ENCODE measurements around the gene UBQLN4. TPM values are rescaled to one million over a fixed set of nuclear protein-coding genes. Genes with fewer than 3 reads are reported as not detected.

Gene UBQLN4
- total and polyA plus RNA-seq, 9 of the 15 experiments (the other 6 are each of a cell fraction or from before 2014, with no cell fraction given): 13.5 to 65.5 (median 37.0) TPM

DNA sequence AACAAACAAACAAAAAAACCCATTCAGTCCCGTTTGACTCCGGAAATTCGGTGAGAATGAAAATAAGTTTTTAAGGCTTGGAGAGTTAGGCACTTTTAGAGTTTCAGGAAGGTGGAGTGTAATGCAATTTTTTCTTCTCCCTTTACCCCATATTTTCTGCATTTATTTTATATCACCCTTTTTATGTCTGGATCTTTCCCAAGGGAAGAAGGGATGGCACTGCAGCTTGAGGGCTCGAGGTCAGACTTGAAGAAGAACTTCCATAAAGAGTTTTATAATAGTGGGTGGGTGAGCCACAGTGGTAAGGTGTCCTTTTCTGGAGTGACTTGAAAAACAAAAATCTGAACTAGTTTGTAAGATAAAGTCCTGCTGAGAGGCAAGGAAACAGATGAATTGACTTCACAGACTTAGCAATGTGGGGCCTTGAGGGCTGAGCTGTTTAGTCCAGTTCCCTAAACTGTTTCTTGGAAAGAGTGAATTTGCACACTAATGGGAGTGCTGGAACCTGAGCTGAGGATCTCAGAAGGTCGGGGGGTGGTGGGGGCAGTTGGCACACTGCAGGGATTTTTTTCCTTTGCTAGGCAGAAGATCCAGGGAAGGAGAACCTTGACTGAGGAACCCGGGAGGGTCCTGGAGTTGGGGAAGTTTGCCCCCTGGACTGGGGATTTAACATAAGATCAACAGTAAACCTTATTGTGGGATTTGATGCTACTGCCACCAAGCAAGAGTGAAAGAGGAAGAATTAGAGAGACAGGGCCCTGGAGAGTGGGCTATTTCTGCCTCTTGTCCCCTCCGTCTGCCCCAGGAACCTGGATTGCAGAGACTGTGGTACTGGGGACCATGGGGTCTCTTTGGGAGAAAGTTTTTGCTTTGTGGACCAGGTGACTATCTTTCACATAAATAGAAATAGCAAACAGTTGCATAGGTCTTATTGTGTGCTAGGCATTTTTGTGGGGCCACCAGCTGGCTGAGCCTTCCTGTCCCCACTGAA lies 30.5 kb upstream of the UBQLN4 start (continued):
- TF ChIP-seq, protein P1, sequence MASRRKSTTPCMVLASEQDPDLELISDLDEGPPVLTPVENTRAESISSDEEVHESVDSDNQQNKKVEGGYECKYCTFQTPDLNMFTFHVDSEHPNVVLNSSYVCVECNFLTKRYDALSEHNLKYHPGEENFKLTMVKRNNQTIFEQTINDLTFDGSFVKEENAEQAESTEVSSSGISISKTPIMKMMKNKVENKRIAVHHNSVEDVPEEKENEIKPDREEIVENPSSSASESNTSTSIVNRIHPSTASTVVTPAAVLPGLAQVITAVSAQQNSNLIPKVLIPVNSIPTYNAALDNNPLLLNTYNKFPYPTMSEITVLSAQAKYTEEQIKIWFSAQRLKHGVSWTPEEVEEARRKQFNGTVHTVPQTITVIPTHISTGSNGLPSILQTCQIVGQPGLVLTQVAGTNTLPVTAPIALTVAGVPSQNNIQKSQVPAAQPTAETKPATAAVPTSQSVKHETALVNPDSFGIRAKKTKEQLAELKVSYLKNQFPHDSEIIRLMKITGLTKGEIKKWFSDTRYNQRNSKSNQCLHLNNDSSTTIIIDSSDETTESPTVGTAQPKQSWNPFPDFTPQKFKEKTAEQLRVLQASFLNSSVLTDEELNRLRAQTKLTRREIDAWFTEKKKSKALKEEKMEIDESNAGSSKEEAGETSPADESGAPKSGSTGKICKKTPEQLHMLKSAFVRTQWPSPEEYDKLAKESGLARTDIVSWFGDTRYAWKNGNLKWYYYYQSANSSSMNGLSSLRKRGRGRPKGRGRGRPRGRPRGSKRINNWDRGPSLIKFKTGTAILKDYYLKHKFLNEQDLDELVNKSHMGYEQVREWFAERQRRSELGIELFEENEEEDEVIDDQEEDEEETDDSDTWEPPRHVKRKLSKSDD (conservative IDR thresholded peaks at IDR 0.05; ENCODE audit: low read length): no peak
- TF ChIP-seq, protein P2, sequence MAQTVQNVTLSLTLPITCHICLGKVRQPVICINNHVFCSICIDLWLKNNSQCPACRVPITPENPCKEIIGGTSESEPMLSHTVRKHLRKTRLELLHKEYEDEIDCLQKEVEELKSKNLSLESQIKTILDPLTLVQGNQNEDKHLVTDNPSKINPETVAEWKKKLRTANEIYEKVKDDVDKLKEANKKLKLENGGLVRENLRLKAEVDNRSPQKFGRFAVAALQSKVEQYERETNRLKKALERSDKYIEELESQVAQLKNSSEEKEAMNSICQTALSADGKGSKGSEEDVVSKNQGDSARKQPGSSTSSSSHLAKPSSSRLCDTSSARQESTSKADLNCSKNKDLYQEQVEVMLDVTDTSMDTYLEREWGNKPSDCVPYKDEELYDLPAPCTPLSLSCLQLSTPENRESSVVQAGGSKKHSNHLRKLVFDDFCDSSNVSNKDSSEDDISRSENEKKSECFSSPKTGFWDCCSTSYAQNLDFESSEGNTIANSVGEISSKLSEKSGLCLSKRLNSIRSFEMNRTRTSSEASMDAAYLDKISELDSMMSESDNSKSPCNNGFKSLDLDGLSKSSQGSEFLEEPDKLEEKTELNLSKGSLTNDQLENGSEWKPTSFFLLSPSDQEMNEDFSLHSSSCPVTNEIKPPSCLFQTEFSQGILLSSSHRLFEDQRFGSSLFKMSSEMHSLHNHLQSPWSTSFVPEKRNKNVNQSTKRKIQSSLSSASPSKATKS (CRISPR knock-in tag; IDR thresholded peaks at IDR 0.05): no peak
- TF ChIP-seq NR3C1 (CRISPR knock-in tag; IDR thresholded peaks at IDR 0.05) (no peak), BCOR (IDR thresholded peaks at IDR 0.05) (peak; percentile 93), RBM34 (IDR thresholded peaks at IDR 0.05; ENCODE audit: borderline replicate concordance, insufficient read depth, low read length) (no peak), ZNF143 (CRISPR knock-in tag; IDR thresholded peaks at IDR 0.05) (no peak), POLR2G (IDR thresholded peaks at IDR 0.05; ENCODE audit: low read depth, low read length) (no peak), GABPA (tag; conservative IDR thresholded peaks at IDR 0.05; ENCODE audit: low read depth) (no peak), ZNF324 (CRISPR knock-in tag; IDR thresholded peaks at IDR 0.05) (no peak), RBM25 (IDR thresholded peaks at IDR 0.05; ENCODE audit: low read depth, low read length, severe bottlenecking) (peak; percentile 93)
- TF ChIP-seq, protein P3, sequence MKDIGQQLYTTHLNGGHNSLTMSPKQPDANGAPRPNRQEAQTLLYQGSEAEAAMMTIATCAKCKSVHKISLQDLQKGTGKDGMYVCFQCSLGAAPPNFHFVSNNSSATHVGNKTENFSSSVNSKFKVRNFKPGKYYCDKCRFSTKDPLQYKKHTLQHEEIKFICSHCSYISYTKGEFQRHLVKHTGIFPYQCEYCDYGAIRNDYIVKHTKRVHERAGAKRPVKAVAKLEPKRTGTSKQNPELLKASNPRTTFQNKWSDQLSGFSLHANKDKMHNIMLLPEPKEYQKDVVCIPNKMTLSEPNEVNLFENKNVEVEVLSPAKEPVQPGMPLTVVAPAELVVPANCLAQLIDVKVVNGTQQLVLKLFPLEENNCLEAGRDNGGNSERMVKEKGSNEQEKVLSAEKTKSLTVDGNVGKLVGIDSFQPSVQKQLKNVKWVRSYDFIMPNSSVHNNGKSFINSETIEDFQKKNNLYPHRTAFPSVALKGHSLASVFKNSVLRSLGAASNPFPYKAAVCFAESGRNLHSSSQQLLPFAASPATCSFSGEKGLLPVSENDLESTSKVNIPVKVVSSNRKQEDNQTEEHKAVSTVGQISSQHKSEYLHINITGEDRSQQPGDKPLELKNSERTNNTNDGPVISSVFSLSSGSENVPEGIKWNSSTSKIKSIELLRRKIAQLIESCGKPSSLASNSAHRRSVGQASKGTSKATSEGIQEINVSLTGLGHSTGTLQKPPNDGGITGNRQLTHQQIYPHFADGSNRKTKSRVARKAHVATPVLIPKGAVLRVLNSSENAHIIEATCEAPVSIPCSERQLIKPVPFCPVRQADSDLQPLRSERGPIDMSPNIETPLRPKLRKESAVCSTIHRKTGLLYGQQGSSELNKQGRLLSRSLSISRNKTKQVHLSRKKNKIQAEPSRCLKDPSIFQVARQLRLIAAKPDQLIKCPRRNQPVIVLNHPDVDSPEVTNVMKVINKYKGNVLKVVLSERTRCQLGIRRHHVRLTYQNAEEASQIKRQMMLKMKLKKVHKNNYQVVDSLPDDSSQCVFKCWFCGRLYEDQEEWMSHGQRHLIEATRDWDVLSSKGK (CRISPR knock-in tag; IDR thresholded peaks at IDR 0.05): no peak
